Endothelial cell of umbilical vein (primary cell): Measurements from ENCODE around the gene CDK5RAP2. TPM values are rescaled to one million over a fixed set of nuclear protein-coding genes. Genes with fewer than 3 reads are reported as not detected.

Source experiments
- BruUV-seq: library from RNA; stranded (reverse); fragments of 400-500 nt; replicated peaks from 2 replicates; lab custom pipeline; 2021; lab: Mats Ljungman, UMichigan
- CTCF ChIA-PET: fragments of 300-600, 350-600 bp; sonication (Branson Sonifier 250); formaldehyde crosslinking; loops from one replicate; lab custom pipeline; 2021; ENCODE audit warnings: antibody characterized with exemption, inconsistent platforms; lab: Charles Lee
- POLR2A ChIA-PET: fragments of 300-600, 350-600 bp; sonication (Branson Sonifier 250); formaldehyde crosslinking; loops from one replicate; lab custom pipeline; 2021; ENCODE audit warnings: antibody characterized with exemption, inconsistent platforms; lab: Charles Lee
- DNase-seq: peaks from one replicate; pipeline ENCODE4 v3.0.0-alpha.2; 2011; ENCODE audit warnings: low read depth, low spot score
- FAIRE-seq: peaks from 2 replicates; lab custom pipeline; 2011; peaks lifted over from hg19 to GRCh38; lab: Jason Lieb, UNC
- H2AFZ ChIP-seq: 2 replicates; pipeline ENCODE4 v1.6.0; 2012; ENCODE audit warnings: low read depth, low read length, control low read depth, inconsistent platforms
- H3K27ac ChIP-seq: 2 replicates; pipeline ENCODE4 v1.5.1; 2011; ENCODE audit warnings: low read depth, mild to moderate bottlenecking, control low read depth, low read length, moderate library complexity; ENCODE audit not compliant: insufficient read depth
- H3K27me3 ChIP-seq, 2 experiments: 2 replicates each; pipeline versions ENCODE4 v1.6.0 to v1.6.1; 2011; ENCODE audit warnings: low read length in 2 of 2, mixed read lengths in 1 of 2; ENCODE audit not compliant: control insufficient read depth in 2 of 2, insufficient read depth in 2 of 2
- H3K36me3 ChIP-seq, 2 experiments: 2 replicates in 1 of 2; 3 replicates in 1 of 2; pipeline ENCODE4 v1.5.1; 2011; ENCODE audit warnings: low read length in 2 of 2, mild to moderate bottlenecking in 1 of 2, moderate library complexity in 1 of 2; ENCODE audit not compliant: control insufficient read depth in 2 of 2, insufficient read depth in 2 of 2; ENCODE audit errors: extremely low read depth in 1 of 2
- H3K4me1 ChIP-seq: 3 replicates; pipeline ENCODE4 v1.5.1; 2011; ENCODE audit warnings: mild to moderate bottlenecking, low read length; ENCODE audit not compliant: control insufficient read depth, insufficient read depth; ENCODE audit errors: extremely low read depth
- H3K4me2 ChIP-seq: 2 replicates; pipeline ENCODE4 v1.6.1; 2011; ENCODE audit warnings: low read length, control low read depth, mixed read lengths; ENCODE audit not compliant: insufficient read depth
- H3K4me3 ChIP-seq, 3 experiments: fragments of 200-600 bp in 1 of 3; sonication (generic), shearing (Covaris generic) in 1 of 3; replicated peaks in 1 of 3; 2 replicates each; pipeline ENCODE4 v1.5.1; 2011 to 2016; ENCODE audit warnings: control low read depth in 3 of 3, low read length in 3 of 3, mild to moderate bottlenecking in 2 of 3, inconsistent platforms in 1 of 3, low read depth in 1 of 3, moderate library complexity in 1 of 3; ENCODE audit not compliant: insufficient read depth in 1 of 3
- H3K79me2 ChIP-seq: 2 replicates; pipeline ENCODE4 v1.6.0; 2012; ENCODE audit warnings: low read length, inconsistent platforms; ENCODE audit not compliant: control insufficient read depth, insufficient read depth
- H3K9ac ChIP-seq: replicated peaks from 2 replicates; pipeline ENCODE3; 2011; ENCODE audit warnings: low read length, control low read depth; ENCODE audit not compliant: insufficient read depth; ENCODE audit errors: extremely low read depth
- H3K9me1 ChIP-seq: replicated peaks from 3 replicates; pipeline ENCODE4 v1.6.0; 2011; ENCODE audit warnings: mild to moderate bottlenecking, low read length; ENCODE audit not compliant: control insufficient read depth, insufficient read depth; ENCODE audit errors: extremely low read depth
- H3K9me3 ChIP-seq: replicated peaks from 2 replicates; pipeline ENCODE4 v1.5.1; 2012; ENCODE audit warnings: low read length, inconsistent platforms; ENCODE audit not compliant: control insufficient read depth, insufficient read depth
- H4K20me1 ChIP-seq: replicated peaks from 2 replicates; pipeline ENCODE3; 2011; ENCODE audit warnings: mild to moderate bottlenecking, low read length; ENCODE audit not compliant: control insufficient read depth, insufficient read depth; ENCODE audit errors: extremely low read depth
- EZH2 ChIP-seq: IDR thresholded peaks from 2 replicates; pipeline ENCODE4 v1.6.1; 2012; ENCODE audit warnings: borderline replicate concordance, low read depth, mild to moderate bottlenecking, moderate library complexity, low read length, inconsistent platforms; ENCODE audit not compliant: severe bottlenecking
- FOS ChIP-seq: IDR thresholded peaks from 2 replicates; pipeline ENCODE4 v1.6.1; 2011; ENCODE audit warnings: mild to moderate bottlenecking, low read length, moderate library complexity, borderline replicate concordance; ENCODE audit not compliant: insufficient read depth
- GATA2 ChIP-seq: IDR thresholded peaks from 2 replicates; pipeline ENCODE4 v1.7.0; 2011; ENCODE audit warnings: low read depth, mild to moderate bottlenecking, moderate library complexity, mixed read lengths, low read length; ENCODE audit not compliant: insufficient read length, insufficient read depth
- JUN ChIP-seq: IDR thresholded peaks from 2 replicates; pipeline ENCODE4 v1.6.1; 2011; ENCODE audit warnings: borderline replicate concordance, low read depth; ENCODE audit not compliant: insufficient read length, insufficient read depth
- MYC ChIP-seq: IDR thresholded peaks from one replicate; pipeline ENCODE4 v1.6.1; 2011; ENCODE audit warnings: mild to moderate bottlenecking, low read depth, low read length
- POLR2A ChIP-seq: IDR thresholded peaks from 2 replicates; pipeline ENCODE4 v1.6.1; 2012; ENCODE audit warnings: low read depth, mild to moderate bottlenecking, control low read depth, low read length
- POLR2AphosphoS5 ChIP-seq: IDR thresholded peaks from 2 replicates; pipeline ENCODE4 v1.6.1; 2012; ENCODE audit warnings: low read depth, mild to moderate bottlenecking, control low read depth, low read length, moderate library complexity; ENCODE audit not compliant: insufficient read depth
- dilution Hi-C: fragments of 300-500 bp; cut with MboI; formaldehyde crosslinking; loops from one replicate; pipeline ENCODE4 v1.15.0; 2019; ENCODE audit warnings: low sequenced_read_pairs; ENCODE audit not compliant: extremely low pct_ligation_motif_present
- intact Hi-C: fragments of 100-400 bp; cut with micrococcal nuclease; formaldehyde crosslinking; loops from one replicate; pipeline ENCODE4 v1.10.0; 2022
- polyA plus RNA-seq, 4 experiments: library from polyadenylated mRNA; depleted of rRNA in 3 of 4; stranded (reverse) in 3 of 4; unstranded in 1 of 4; fragments of >200 nt; gene quantifications; 2 replicates each; pipeline versions ENCODE4 v1.2.1 to v1.2.3, GENCODE V29; 2011 to 2012; ENCODE audit warnings: missing spikeins in 1 of 4
- total RNA-seq: library from RNA; stranded (reverse); gene quantifications from 2 replicates; pipeline ENCODE4 v1.2.3, GENCODE V29; 2021
- TF ChIP-seq, protein P1 (sequence below): IDR thresholded peaks from 2 replicates; pipeline ENCODE4 v1.6.1; 2011; ENCODE audit not compliant: insufficient read depth, insufficient read length
- TF ChIP-seq, protein P2 (sequence below), 2 donors: IDR thresholded peaks; 1 replicate in 1 of 2; 2 replicates in 1 of 2; pipeline ENCODE4 v1.5.1; 2011; ENCODE audit warnings: low read length in 2 of 2, mild to moderate bottlenecking in 2 of 2, moderate library complexity in 2 of 2, control low read depth in 1 of 2, inconsistent platforms in 1 of 2, low read depth in 1 of 2; ENCODE audit not compliant: insufficient read depth in 1 of 2; ENCODE audit errors: extremely low read depth in 1 of 2

CDK5RAP2 gene
- total and polyA plus RNA-seq, 2 donors (not counting 3 experiments of a cell fraction or from before 2014, with no cell fraction given), result 17.5 to 56.7 TPM

DNA sequence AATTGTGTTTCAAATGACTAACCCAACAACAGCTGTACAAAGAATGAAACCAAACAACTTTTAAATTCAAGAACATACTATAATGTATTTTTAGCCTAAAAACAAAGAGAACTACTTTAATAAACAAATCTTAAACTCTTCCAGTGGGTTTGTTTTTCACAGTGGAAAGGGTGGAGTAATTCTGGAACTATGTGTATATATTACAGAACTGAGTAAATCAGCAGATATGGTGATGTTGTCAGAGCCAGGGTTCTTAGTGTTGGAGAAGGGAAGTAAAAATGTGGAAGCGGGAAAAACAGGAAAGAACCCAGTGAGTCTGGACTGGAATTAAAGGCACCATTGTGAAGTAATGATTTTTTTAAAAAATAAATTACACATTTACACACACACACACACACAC is 144.9 kb downstream of the CDK5RAP2 start:
- Histone ChIP-seq H3K4me1 (peaks cover 5% of the 10 kb centered on the region), H2AFZ (no peak overlapping the region), H4K20me1 (no peaks in the 10 kb centered on the region), H3K4me3 (no peak overlapping the region), H3K4me2 (no peak overlapping the region), H3K36me3 (peaks cover 0 to 2% of the 10 kb centered on the region in 2 experiments), H3K27me3 (no peaks in the 10 kb centered on the region), H3K27ac (no peak overlapping the region), H3K79me2 (no peaks in the 10 kb centered on the region), H3K9me1 (no peaks in the 10 kb centered on the region), H3K9ac (no peak overlapping the region), H3K9me3 (no peaks in the 10 kb centered on the region)
- TF ChIP-seq FOS (no peak), POLR2A (no peak), MYC (no peak), EZH2 (no peak), POLR2AphosphoS5 (no peak), GATA2 (no peak), JUN (no peak)
- TF ChIP-seq, protein P1, sequence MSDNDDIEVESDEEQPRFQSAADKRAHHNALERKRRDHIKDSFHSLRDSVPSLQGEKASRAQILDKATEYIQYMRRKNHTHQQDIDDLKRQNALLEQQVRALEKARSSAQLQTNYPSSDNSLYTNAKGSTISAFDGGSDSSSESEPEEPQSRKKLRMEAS, result no peak
- TF ChIP-seq, protein P2, sequence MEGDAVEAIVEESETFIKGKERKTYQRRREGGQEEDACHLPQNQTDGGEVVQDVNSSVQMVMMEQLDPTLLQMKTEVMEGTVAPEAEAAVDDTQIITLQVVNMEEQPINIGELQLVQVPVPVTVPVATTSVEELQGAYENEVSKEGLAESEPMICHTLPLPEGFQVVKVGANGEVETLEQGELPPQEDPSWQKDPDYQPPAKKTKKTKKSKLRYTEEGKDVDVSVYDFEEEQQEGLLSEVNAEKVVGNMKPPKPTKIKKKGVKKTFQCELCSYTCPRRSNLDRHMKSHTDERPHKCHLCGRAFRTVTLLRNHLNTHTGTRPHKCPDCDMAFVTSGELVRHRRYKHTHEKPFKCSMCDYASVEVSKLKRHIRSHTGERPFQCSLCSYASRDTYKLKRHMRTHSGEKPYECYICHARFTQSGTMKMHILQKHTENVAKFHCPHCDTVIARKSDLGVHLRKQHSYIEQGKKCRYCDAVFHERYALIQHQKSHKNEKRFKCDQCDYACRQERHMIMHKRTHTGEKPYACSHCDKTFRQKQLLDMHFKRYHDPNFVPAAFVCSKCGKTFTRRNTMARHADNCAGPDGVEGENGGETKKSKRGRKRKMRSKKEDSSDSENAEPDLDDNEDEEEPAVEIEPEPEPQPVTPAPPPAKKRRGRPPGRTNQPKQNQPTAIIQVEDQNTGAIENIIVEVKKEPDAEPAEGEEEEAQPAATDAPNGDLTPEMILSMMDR (IDR thresholded peaks at IDR 0.05; ENCODE audit: extremely low read depth in 1 of 2, insufficient read depth in 1 of 2, low read depth in 1 of 2, low read length in 2 of 2), result no peak
- FAIRE-seq (no peak), DNase-seq (no peak)
- dilution Hi-C loops, result no loop called here
- ChIA-PET POLR2A (no interaction called here), CTCF (no interaction called here)
- BruUV-seq, result no TSS peak
- intact Hi-C loops, result no loop called here
